GM13977 (cell line): ENCODE results near the gene DHX8.

Experiments
- DNase-seq: peaks from one replicate; pipeline ENCODE4 v3.0.0; 2012; ENCODE audit warnings: low spot score
- in situ Hi-C: fragments of 300-500 bp; cut with MboI; formaldehyde crosslinking; loops from one replicate; pipeline ENCODE4 v1.12.0; 2022; ENCODE audit warnings: low sequenced_read_pairs, low pct_unique_long_range_greater_than_20kb, mixed read lengths, inconsistent platforms; ENCODE audit not compliant: unreplicated experiment
- TF ChIP-seq, protein P1 (sequence below): IDR thresholded peaks from 2 replicates; pipeline ENCODE4 v1.5.1; 2012; ENCODE audit warnings: mild to moderate bottlenecking, control low read depth; ENCODE audit not compliant: insufficient read depth; ENCODE audit errors: extremely low read depth, missing control alignments

Gene DHX8

DNA sequence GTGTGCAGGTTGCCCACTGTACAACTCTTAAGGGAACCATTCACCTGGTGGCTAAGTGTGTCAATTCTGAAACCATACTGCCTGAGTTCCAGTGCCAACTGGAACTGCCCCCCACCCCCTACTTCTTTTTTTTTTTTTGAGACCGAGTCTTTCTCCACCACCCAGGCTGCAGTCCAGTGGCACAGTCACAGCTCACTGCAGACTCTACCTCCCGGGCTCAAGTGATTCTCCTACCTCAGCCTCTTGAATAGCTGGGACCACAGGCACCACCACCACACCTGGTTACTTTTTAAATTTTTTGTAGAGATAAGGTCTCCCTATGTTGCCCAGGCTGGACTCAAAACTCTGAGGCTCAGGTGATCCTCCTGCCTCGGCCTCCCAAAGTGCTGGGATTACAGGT is 40.4 kb upstream of the DHX8 start:
- TF ChIP-seq, protein P1, sequence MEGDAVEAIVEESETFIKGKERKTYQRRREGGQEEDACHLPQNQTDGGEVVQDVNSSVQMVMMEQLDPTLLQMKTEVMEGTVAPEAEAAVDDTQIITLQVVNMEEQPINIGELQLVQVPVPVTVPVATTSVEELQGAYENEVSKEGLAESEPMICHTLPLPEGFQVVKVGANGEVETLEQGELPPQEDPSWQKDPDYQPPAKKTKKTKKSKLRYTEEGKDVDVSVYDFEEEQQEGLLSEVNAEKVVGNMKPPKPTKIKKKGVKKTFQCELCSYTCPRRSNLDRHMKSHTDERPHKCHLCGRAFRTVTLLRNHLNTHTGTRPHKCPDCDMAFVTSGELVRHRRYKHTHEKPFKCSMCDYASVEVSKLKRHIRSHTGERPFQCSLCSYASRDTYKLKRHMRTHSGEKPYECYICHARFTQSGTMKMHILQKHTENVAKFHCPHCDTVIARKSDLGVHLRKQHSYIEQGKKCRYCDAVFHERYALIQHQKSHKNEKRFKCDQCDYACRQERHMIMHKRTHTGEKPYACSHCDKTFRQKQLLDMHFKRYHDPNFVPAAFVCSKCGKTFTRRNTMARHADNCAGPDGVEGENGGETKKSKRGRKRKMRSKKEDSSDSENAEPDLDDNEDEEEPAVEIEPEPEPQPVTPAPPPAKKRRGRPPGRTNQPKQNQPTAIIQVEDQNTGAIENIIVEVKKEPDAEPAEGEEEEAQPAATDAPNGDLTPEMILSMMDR: no peak
- DNase-seq: no peak
- in situ Hi-C loops: no loop called here

DNA sequence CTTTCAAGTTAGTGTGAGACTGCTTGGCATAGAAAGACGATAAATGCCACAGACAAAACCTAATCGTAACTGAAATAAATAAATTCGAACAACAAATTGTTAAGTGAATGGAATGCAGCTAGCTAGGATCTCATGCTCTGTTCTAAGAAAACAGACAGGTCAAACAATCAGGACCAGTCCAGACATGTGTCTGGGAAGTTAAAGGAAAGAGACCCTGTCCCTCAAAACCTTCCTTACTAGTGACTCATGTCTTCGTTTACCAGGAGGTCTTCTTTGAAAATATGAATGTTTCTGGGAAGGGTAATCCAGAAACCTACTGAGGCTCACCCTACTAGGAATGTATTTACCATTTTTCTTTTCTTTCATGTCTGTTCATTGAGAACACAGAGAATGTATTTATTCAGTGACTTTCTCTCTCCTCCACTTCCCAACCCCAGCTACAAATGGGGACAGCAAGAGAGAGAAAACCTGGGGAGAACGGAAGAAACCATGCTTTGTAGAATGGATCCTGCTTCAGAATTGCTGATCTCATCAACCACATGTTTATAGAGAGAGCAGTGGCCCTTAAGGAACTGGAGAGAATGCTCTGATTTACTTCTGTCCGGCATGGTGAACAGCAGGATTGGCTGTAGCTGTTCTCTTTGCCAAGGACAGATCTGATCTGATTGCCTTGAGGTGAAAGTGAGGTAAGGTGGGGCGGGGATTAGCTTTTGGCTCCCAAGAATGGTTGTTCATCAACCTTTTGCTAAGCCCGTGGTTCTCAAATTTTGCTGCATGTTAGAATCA is 39.4 kb upstream of the DHX8 start:
- no peak for DNase-seq

DNA sequence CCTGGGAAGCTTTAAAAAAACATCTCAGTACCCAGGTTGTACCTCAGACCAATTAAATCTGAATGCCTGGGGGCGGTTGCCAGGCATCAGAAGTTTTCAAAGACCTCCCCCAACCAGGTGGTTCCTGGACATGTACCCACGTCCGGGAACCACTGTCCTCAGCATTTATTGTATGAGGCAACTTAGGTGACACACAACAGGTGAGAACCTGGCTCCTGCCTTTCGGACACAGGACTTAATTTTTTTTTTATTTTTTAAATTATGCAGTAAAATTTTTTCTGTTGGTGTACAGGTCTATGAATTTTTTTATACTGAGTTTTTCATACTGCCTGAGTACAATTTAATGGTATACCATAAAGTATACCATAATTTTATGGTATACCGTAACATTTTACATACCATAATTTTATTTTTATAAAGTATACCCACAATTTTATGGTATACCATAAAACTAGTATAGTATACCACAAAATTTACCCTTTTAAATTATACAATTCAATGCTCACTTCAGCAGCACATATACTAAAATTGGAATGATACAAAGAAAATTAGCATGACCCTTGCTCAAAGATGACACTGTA is 38.7 kb upstream of the DHX8 start:
- TF ChIP-seq, protein P1: no peak
- in situ Hi-C loops: no loop called here
- DNase-seq: no peak

More for the DNA sequence above, 39.4 kb upstream of the DHX8 start:
- TF ChIP-seq, protein P1: no peak
- in situ Hi-C loops: no loop called here

DNA sequence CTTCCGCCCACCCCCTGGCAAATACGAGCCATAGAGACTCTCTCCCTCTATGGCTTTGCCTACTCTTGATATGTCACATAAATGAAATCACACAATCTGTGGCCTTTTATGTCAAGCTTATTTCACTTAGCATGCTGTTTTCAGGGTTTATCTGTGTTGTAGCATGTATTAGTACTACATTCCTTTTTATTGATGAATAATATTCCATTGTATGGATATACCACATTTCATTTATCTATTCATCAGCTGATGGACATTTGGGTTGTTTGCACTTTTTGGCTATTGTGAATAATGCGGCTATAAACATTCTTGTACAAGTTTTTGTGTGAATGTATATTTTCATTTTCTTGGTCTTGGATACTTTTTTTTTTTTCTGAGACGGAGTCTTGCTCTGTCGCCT is 37.0 kb upstream of the DHX8 start:
- DNase-seq: no peak
- TF ChIP-seq, protein P1: no peak
- in situ Hi-C loops: no loop called here

DNA sequence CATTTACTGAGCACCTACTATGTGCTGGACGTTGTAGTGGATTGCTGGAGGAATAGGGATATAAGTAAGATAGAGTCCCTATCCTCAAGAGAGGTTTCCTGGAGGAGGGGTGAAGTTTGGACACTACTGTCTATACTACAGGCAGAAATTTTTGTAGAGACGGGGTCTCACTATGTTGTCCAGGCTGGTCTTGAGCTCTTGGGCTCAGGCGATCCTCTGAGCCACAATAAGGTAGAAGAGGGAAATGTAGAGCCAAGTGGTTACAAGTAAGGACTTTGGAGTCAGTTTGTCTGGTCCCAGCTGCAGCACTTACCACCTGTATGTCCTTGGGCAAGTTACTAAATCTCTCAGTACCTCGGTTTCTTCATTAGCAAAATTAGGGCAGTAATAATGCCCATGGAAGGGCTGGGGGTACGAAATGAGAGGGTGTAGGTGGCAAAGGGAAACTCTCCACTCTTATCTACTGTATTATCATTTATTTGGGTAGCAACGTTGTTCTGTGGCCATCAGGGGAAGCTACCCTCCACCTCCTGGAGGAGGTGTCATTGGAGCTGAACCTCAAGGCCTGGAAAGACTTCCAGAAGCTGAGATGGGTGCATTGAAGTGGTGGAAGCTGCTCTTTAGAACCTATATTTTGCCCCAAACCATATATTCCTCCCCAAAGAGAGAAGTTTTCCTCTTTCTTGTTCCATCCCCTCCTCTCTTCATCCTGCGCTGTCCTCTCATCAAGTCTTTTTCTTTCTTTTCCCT is 34.9 kb upstream of the DHX8 start:
- in situ Hi-C loops: no loop called here
- no peak for DNase-seq

More for the DNA sequence above, 34.9 kb upstream of the DHX8 start:
- TF ChIP-seq, protein P1: no peak
